Sigmoid colon (tissue), 7 donors: ENCODE results near the gene RER1. TPM values are rescaled to one million over a fixed set of nuclear protein-coding genes. Genes with fewer than 3 reads are reported as not detected.

ENCODE experiments used
- DNase-seq: peaks from one replicate; pipeline ENCODE4 v3.0.0-alpha.2; 2019
- H3K27ac ChIP-seq, 4 donors: fragments of 200-600 bp; sonication (generic); one replicate each; pipeline ENCODE4 v1.5.1; 2016 to 2019; ENCODE audit warnings: mild to moderate bottlenecking in 1 of 4
- H3K27me3 ChIP-seq, 3 donors: fragments of 200-600 bp; sonication (generic); one replicate each; pipeline ENCODE4 v1.5.1; 2019; ENCODE audit warnings: mild to moderate bottlenecking in 1 of 3
- H3K36me3 ChIP-seq, 4 donors: fragments of 200-600 bp; sonication (generic); one replicate each; pipeline ENCODE4 v1.5.1; 2016 to 2019
- H3K4me1 ChIP-seq, 4 donors: fragments of 200-600 bp; sonication (generic); one replicate each; pipeline ENCODE4 v1.5.1; 2017 to 2019
- H3K4me3 ChIP-seq, 4 donors: fragments of 200-600 bp; sonication (generic); one replicate each; pipeline ENCODE4 v1.5.1; 2017 to 2019; ENCODE audit warnings: mild to moderate bottlenecking in 2 of 4, moderate library complexity in 1 of 4
- H3K9me3 ChIP-seq, 4 donors: fragments of 200-600 bp in 3 of 4; sonication (generic) in 3 of 4; one replicate each; pipeline versions ENCODE4 v1.5.1 to v1.6.1; 2013 to 2019
- EP300 ChIP-seq, 4 donors: sonication (generic); formaldehyde crosslinking; IDR thresholded peaks; one replicate each; pipeline ENCODE4 v1.6.1; 2017; ENCODE audit warnings: antibody characterized with exemption in 4 of 4
- POLR2A ChIP-seq, 2 donors: fragments of 450-650 bp; IDR thresholded peaks; one replicate each; pipeline ENCODE4 v1.6.1; 2016; ENCODE audit warnings: antibody characterized with exemption in 2 of 2, mild to moderate bottlenecking in 2 of 2, moderate library complexity in 2 of 2
- POLR2AphosphoS5 ChIP-seq, 4 donors: sonication (generic); formaldehyde crosslinking; IDR thresholded peaks; one replicate each; pipeline ENCODE4 v1.6.1; 2017; ENCODE audit warnings: antibody characterized with exemption in 4 of 4
- WGBS, 2 donors: extraction: QIAGEN DNeasy Blood & Tissue Kit; methylation state at CpG; one replicate each; pipeline ENCODE4 v1.1.7; 2013; 5-methylcytosine and 5-hydroxymethylcytosine counted together
- intact Hi-C: fragments of 100-400 bp; cut with DNase I; formaldehyde crosslinking; loops from one replicate; pipeline ENCODE4 v1.15.1; 2023
- polyA plus RNA-seq, 3 donors: library from polyadenylated mRNA; stranded (reverse); fragments of 200-250 nt; gene quantifications; one replicate each; pipeline ENCODE4 v1.2.3, GENCODE V29; 2013
- total RNA-seq, 4 donors: library from RNA; depleted of rRNA; stranded (reverse); fragments of >200 nt; gene quantifications; one replicate each; pipeline ENCODE4 v1.1.0, GENCODE V29; 2016
- TF ChIP-seq, protein P1 (sequence below), 4 experiments: fragments of 450-650 bp in 3 of 4; fragments of 200-600 bp in 1 of 4; IDR thresholded peaks; one replicate each; pipeline ENCODE4 v1.5.1; 2016 to 2019; ENCODE audit warnings: antibody characterized with exemption in 4 of 4, mild to moderate bottlenecking in 3 of 4, moderate library complexity in 2 of 4
- donor health status: healthy with polysubstance abuse.
- donor health status: Bipolar disorder and iron deficiency.
- donor health status: healthy.

Gene RER1
- total and polyA plus RNA-seq, 7 donors = 40.8 to 113 (median 51.7) TPM

- no peaks in the 10 kb centered on the region for H3K27me3 ChIP-seq
- H3K9me3 ChIP-seq = no peaks in the 10 kb centered on the region
- DNase-seq = peak; percentile 45
- H3K36me3 ChIP-seq = no peaks in the 10 kb centered on the region
- intact Hi-C loops = no loop called here
- H3K4me1 ChIP-seq = peaks cover 0 to 17% (median 14%) of the 10 kb centered on the region in 4 donors
- TF ChIP-seq, protein P1, sequence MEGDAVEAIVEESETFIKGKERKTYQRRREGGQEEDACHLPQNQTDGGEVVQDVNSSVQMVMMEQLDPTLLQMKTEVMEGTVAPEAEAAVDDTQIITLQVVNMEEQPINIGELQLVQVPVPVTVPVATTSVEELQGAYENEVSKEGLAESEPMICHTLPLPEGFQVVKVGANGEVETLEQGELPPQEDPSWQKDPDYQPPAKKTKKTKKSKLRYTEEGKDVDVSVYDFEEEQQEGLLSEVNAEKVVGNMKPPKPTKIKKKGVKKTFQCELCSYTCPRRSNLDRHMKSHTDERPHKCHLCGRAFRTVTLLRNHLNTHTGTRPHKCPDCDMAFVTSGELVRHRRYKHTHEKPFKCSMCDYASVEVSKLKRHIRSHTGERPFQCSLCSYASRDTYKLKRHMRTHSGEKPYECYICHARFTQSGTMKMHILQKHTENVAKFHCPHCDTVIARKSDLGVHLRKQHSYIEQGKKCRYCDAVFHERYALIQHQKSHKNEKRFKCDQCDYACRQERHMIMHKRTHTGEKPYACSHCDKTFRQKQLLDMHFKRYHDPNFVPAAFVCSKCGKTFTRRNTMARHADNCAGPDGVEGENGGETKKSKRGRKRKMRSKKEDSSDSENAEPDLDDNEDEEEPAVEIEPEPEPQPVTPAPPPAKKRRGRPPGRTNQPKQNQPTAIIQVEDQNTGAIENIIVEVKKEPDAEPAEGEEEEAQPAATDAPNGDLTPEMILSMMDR (IDR thresholded peaks at IDR 0.05) = no peak
- TF ChIP-seq EP300 (IDR thresholded peaks at IDR 0.05) (no peak), POLR2AphosphoS5 (IDR thresholded peaks at IDR 0.05) (peak in 3 of 4 donors; percentile 33 to 51 (median 36)), POLR2A (IDR thresholded peaks at IDR 0.05) (no peak)
- no peak overlapping the region for H3K4me3 ChIP-seq
- 80 to 90% methylated on average over 11 of the region's 11 CpGs for WGBS, 2 donors
- H3K27ac ChIP-seq = peak overlapping the region; percentile 51 to 84 (median 68)
These were observed 30.9 kb upstream of the RER1 start for GRCh38 chr1:2360588-2361364.

DNA sequence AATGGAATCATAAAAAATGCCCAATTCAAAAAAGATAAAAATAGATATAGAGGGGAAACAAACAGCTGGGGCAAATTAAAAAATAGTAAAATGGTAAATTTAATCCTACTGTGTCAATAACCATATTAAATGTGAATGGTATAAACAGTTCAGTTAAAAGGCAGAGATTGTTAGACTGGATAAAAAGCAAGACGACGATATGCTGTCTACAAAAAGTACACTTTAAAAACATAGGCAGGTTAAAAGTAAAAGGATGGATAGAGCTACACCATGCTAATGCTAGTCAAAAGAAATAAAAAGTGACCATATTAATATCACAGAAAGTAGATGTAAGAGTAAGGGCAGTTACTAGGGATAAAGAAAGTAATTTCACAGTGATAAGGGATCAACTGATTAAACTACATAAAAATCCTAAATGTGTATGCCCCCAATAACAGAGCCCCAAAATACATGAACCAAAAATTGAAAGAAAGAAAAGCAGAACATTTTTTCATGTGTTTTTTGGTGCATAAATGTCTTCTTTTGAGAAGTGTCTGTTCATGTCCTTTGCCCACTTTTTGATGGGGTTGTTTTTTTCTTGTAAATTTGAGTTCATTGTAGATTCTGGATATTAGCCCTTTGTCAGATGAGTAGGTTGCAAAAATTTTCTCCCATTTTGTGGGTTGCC, 27.7 kb upstream of the RER1 start:
- no peak for DNase-seq
- peaks cover 0 to 17% (median 12%) of the 10 kb centered on the region in 4 donors for H3K4me1 ChIP-seq
- TF ChIP-seq EP300 (IDR thresholded peaks at IDR 0.05) (no peak), POLR2AphosphoS5 (IDR thresholded peaks at IDR 0.05) (no peak), POLR2A (IDR thresholded peaks at IDR 0.05) (no peak)
- TF ChIP-seq, protein P1 (IDR thresholded peaks at IDR 0.05) = no peak
- H3K36me3 ChIP-seq = no peaks in the 10 kb centered on the region
- no peak overlapping the region for H3K27ac ChIP-seq
- no peaks in the 10 kb centered on the region for H3K27me3 ChIP-seq
- H3K9me3 ChIP-seq = no peaks in the 10 kb centered on the region
- whole genome bisulfite sequencing, 2 donors = 98% methylated on average over 2 of the region's 2 CpGs
- intact Hi-C loops = no loop called here
- H3K4me3 ChIP-seq = no peak overlapping the region

GRCh38 chr1:2368053-2368744, 23.4 kb upstream of the RER1 start:
- TF ChIP-seq EP300 (IDR thresholded peaks at IDR 0.05) (no peak), POLR2A (IDR thresholded peaks at IDR 0.05) (no peak), POLR2AphosphoS5 (IDR thresholded peaks at IDR 0.05) (no peak)
- TF ChIP-seq, protein P1 (IDR thresholded peaks at IDR 0.05) = no peak
- no peaks in the 10 kb centered on the region for H3K9me3 ChIP-seq
- DNase-seq = peak; percentile 10
- H3K4me3 ChIP-seq = no peak overlapping the region
- WGBS, 2 donors = 93 to 95% methylated on average over 8 of the region's 8 CpGs
- H3K27ac ChIP-seq = no peak overlapping the region
- intact Hi-C loops = no loop called here
- H3K36me3 ChIP-seq = peaks cover 0 to 27% (median 2%) of the 10 kb centered on the region in 4 donors
- H3K4me1 ChIP-seq = no peaks in the 10 kb centered on the region
- no peaks in the 10 kb centered on the region for H3K27me3 ChIP-seq

DNA sequence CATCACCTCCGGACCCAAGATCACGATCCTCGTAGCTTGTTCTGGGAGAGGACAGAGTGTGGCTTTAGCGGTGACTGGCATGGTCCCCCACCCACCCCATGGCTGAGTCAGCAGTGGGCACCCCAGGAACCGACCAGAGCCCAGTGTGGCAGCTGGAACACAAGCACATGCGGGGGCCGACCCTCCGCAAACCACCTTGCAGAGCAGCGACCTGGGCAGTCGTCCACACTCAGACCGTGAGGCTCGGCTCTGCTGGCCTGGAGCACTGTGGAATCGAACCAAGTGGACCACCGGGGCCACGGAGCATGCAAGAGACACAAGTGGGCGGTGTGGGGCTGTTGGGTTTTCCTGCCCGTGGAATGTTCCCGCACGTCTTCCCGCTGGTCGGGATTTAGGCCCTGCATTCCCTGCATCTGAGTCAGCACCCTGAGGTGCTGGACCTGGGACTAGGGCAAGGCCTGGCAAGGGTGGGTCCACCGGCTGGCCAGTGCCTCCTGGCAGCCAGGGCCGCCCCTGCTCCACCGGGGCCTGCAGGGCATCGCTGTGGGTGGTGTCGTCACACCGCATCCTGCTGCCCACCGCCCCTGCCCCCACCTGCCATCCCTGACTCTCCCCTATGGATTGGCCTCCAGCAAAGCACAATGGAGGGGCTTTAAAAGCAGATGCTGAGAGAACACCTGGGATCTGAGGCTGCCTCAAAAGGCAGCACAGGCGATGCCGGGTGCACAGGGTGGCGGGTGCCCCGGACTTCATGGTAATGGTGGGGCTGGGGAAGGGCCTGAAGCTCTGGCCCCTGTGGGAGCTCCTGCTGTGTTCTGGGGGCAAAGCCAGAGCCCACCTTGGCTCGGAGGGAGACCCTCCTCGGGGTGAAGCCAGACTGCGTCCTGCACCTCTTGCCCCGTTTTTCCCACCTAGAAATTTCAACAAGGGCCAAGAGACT, 18.8 kb upstream of the RER1 start:
- Histone ChIP-seq H3K27ac (no peak overlapping the region), H3K27me3 (no peaks in the 10 kb centered on the region), H3K4me3 (no peak overlapping the region), H3K4me1 (no peaks in the 10 kb centered on the region), H3K9me3 (no peaks in the 10 kb centered on the region), H3K36me3 (peaks cover 0 to 27% (median 2%) of the 10 kb centered on the region in 4 donors)
- DNase-seq = peak; percentile 50
- 94 to 95% methylated on average over 36 of the region's 36 CpGs for WGBS, 2 donors
- intact Hi-C loops = no loop called here
- TF ChIP-seq POLR2AphosphoS5 (IDR thresholded peaks at IDR 0.05) (no peak), POLR2A (IDR thresholded peaks at IDR 0.05) (no peak), EP300 (IDR thresholded peaks at IDR 0.05) (no peak)
- TF ChIP-seq, protein P1 (IDR thresholded peaks at IDR 0.05) = no peak
